VCaP (cell line): ENCODE data around the gene TPPP3.
"Not testable (repeated sequence)": the region's sequence is repeated elsewhere in the genome, so short reads cannot be mapped to it uniquely, and the experiment has no call there.

Source experiments
- H3K27ac ChIP-seq: fragments of 450-650 bp; 2 replicates; pipeline ENCODE4 v1.5.1; 2017
- TF ChIP-seq, protein P1 (sequence below): fragments of 450-650 bp; conservative IDR thresholded peaks from 2 replicates; pipeline ENCODE4 v1.5.1; 2017; ENCODE audit warnings: mild to moderate bottlenecking, moderate library complexity

TPPP3 gene

DNA sequence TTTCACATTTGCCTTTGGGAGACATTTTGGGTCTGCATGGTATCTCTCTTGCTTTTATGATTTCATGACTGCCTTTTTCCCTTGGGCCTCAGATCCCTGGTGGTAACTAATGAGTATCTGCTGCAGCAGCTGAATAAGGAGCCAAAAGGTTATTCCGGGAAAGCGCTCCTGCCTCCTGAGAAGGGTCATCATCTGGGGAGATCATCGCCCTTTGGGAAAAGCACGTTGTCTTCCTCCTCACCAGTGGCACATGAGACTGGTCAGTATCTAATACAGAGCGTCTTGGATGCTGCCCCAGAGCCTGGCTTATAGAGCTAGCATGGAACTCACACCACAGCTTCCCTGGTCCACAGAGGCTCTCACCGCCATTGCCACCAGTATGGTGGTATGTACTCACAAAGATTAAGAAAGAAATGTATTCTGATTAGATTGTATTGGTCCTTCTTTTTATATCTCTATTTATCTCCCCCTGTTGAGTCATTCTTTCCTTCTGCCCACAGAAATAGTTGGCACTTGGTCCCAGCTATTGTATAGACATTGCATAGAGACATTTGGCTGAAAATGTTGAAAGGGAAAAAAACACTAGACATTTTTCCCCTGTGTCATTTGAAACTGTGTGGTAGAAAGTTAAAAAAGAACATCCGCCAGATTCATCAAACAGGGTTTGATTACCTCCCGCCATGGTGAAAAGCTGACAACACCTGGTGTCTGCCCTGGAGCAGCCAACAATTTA lies 8.4 kb downstream of the TPPP3 start:
- no peak overlapping the region for H3K27ac ChIP-seq
- TF ChIP-seq, protein P1, sequence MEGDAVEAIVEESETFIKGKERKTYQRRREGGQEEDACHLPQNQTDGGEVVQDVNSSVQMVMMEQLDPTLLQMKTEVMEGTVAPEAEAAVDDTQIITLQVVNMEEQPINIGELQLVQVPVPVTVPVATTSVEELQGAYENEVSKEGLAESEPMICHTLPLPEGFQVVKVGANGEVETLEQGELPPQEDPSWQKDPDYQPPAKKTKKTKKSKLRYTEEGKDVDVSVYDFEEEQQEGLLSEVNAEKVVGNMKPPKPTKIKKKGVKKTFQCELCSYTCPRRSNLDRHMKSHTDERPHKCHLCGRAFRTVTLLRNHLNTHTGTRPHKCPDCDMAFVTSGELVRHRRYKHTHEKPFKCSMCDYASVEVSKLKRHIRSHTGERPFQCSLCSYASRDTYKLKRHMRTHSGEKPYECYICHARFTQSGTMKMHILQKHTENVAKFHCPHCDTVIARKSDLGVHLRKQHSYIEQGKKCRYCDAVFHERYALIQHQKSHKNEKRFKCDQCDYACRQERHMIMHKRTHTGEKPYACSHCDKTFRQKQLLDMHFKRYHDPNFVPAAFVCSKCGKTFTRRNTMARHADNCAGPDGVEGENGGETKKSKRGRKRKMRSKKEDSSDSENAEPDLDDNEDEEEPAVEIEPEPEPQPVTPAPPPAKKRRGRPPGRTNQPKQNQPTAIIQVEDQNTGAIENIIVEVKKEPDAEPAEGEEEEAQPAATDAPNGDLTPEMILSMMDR: no peak

DNA sequence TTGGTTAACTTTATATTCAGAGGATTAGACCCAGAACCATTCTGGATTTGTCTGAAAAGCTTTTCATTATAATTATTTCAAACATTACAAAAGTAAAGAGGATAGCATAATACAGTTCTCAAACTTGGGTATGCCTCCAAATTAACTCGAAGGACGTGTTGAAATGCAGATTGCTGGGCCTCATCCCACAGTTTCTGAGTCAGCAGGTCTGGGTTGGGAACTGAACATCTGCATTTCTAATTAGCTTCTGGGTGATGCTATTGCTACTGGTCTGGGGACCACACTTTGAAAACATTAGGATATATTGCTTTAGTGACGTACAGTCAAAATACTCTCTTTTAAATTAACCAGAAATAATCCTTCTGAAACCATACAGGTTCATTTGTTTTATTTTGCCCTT lies 10.0 kb downstream of the TPPP3 start:
- TF ChIP-seq, protein P1: no peak
- no peak overlapping the region for H3K27ac ChIP-seq

DNA sequence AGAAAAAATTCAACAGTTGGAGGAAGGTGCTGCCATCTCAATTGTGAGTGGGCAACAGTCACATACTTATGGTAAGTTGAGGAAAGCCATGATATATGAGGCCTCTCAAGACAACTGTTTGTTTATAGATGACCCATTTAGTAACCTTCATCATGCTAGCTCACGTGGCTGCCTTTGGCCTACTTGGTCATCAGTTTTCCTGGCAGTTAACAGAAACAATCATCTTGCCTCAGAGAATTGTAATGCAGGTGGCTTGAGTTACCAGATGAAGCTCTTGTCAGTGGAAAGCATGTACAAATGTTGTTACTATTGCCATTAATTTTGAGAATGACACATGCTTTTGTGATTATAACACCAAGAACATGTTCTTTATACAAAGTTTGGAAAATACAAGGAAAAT lies 14.7 kb downstream of the TPPP3 start:
- TF ChIP-seq, protein P1: no peak

DNA sequence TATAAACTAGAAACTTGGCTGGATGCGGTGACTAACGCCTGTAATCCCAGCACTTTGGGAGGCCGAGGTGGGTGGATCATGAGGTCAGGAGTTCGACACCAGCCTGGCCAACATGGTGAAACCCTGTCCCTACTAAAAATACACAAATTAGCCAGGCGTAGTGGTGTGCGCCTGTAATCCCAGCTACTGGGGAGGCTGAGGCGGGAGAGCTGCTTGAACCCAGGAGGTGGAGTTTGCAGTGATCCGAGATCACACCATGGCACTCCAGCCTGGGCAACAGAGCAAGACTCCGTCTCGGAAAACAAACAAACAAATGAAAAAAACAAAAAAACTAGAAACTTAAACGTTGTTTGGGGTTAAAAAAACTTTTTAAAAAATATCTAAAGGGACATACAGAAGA lies 17.3 kb downstream of the TPPP3 start:
- not testable (repeated sequence) for H3K27ac ChIP-seq

More for the DNA sequence above, 14.7 kb downstream of the TPPP3 start:
- no peak overlapping the region for H3K27ac ChIP-seq

DNA sequence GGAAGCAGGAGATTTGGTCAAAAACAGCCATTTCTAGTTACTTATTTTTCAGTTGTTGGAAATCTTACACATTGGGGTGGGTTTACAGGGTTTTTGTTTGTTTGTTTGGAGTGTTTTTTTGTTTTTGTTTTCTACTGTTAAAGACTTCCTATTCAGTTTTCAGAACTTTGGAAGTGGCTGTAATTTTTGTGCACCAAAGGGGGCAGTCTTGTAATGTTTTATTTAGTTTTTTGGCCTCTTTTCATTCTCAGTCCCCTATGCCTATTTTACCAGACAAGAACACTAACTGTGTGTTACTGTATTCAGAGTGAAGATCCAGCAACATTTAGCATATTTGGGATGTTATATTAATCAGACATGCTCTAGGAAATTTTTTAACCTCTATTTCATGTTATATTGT lies 20.6 kb downstream of the TPPP3 start:
- no peak overlapping the region for H3K27ac ChIP-seq
- TF ChIP-seq, protein P1: peak; percentile 36; the same call in 1 of the 2 replicates

DNA sequence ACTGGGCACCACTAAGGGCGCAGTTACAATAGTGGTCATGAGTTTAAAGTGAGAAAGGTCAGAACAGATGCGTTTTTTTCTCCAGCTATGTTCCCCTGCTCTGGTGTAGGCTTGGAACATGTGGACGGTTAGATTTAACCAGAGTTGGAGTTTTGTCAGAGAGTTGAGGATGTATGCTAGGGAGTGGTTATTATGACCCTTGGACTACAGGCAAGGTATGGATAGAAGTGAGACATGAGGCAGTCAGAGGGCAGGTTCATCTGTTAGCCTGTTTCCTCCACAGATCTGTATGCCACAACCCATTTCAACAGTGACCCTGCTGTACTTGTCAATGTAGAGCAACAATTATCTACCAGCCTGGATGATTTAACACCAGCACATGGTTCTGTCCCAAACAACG lies 22.6 kb downstream of the TPPP3 start:
- H3K27ac ChIP-seq: no peak overlapping the region
- TF ChIP-seq, protein P1: no peak

DNA sequence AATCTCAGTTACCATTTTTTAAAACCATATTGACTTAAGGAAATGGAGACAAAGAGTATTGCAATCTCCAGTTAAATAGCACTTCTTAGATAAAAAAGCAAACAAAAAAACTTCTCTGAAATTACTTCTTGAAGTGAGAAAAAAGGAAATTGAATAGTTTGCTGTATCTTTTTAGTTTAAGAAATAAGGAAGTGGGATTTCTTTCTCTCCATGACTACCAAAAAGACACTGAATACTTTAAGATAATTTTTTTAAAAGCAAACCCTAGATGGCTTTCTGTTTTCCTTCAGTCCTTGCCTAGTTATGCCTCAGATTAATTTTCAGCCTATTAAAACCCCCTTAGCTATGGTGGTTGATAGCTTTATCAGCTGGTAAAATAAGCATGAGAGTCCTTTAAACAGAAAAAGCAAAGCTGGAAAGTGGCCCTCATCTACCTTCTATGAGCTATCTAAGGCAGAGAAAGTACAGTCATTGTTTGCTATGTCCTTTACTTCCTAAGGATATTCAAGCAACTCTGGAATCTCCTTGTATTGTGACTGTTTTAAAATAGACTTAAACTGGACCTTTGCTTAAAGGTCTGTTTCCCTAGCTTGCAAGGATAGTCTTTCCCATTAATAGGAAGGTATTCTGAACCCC lies 28.6 kb downstream of the TPPP3 start:
- H3K27ac ChIP-seq: peak overlapping the region; percentile 76
- TF ChIP-seq, protein P1: no peak

DNA sequence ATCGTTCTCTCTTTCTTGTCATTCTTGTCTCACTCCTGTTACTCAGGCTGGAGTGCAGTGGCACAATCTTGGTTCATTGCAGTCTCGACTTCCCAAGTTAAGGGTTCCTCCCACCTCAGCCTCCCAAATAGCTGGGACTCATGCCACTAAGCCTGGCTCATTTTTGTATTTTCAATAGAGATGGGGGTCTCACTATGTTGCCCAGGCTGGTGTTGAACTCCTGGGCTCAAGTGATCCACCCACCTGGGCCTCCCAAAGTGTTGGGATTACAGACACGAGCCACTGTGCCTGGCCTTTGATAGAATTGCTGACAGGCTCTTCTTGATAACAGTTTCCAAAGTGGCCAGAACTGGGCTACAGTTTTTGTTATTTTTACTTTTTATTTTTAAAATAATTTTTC lies 32.3 kb downstream of the TPPP3 start:
- TF ChIP-seq, protein P1: no peak

DNA sequence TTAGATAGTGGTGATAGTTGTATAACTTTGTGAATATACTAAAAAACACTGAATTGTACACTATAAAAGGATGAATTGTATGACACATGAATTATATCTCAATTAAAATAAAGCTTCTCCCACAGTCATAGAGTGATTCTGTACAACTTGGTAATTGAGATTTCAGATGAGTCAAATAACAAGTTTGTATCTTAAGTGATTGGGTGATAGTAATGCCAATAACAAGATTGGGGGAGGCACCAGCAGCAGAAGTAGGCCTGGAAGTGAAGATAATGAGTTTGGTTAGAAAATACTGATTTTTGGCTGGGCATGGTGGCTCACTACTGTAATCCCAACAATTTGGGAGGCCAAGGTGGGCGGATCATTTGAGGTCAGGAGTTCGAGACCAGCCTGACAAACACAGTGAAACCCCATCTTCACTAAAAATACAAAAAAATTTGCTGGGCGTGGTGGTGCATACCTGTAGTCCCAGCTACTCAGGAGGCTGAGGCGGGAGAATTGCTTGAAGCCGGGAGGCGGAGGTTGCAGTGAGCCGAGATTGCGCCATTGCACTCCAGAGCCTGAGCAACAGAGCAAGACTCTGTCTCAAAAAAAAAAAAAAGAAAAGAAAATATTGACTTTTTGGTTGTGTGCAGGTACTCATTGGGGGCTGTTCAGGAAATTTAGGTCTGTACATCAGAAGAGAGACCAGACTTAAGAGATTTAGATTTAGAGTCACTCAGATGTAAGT lies 33.6 kb downstream of the TPPP3 start:
- not testable (repeated sequence) for H3K27ac ChIP-seq

More for the DNA sequence above, 32.3 kb downstream of the TPPP3 start:
- no peak overlapping the region for H3K27ac ChIP-seq
